HEK293 (cell line): Measurements from ENCODE around the gene DOLK.

Source experiments
- ZNF140 ChIP-seq: fragments of 450-650 bp; formaldehyde crosslinking; IDR thresholded peaks from 2 replicates; pipeline ENCODE4 v1.5.1; 2016; ENCODE audit warnings: missing biosample characterization, missing genetic modification characterization
- ZNF24 ChIP-seq: fragments of 450-650 bp; formaldehyde crosslinking; IDR thresholded peaks from 2 replicates; pipeline ENCODE4 v1.5.1; 2016; ENCODE audit warnings: missing biosample characterization, missing genetic modification characterization
- ZNF704 ChIP-seq: fragments of 450-650 bp; formaldehyde crosslinking; IDR thresholded peaks from 2 replicates; pipeline ENCODE4 v1.5.1; 2016; ENCODE audit warnings: missing biosample characterization, missing genetic modification characterization
- ZSCAN16 ChIP-seq: fragments of 450-650 bp; formaldehyde crosslinking; IDR thresholded peaks from 2 replicates; pipeline ENCODE4 v1.5.1; 2016; ENCODE audit warnings: missing biosample characterization, missing genetic modification characterization
- TF ChIP-seq, protein P1 (sequence below): fragments of 450-650 bp; formaldehyde crosslinking; IDR thresholded peaks from 2 replicates; pipeline ENCODE4 v1.5.1; 2016; ENCODE audit warnings: missing biosample characterization, missing genetic modification characterization

GRCh38 chr9:128933731-128934130 is 13.7 kb downstream of the DOLK start:
- TF ChIP-seq ZNF140 (tag by site-specific recombination) (no peak), ZNF24 (tag by site-specific recombination) (no peak), ZNF704 (tag by site-specific recombination) (no peak), ZSCAN16 (tag by site-specific recombination) (no peak)
- TF ChIP-seq, protein P1, sequence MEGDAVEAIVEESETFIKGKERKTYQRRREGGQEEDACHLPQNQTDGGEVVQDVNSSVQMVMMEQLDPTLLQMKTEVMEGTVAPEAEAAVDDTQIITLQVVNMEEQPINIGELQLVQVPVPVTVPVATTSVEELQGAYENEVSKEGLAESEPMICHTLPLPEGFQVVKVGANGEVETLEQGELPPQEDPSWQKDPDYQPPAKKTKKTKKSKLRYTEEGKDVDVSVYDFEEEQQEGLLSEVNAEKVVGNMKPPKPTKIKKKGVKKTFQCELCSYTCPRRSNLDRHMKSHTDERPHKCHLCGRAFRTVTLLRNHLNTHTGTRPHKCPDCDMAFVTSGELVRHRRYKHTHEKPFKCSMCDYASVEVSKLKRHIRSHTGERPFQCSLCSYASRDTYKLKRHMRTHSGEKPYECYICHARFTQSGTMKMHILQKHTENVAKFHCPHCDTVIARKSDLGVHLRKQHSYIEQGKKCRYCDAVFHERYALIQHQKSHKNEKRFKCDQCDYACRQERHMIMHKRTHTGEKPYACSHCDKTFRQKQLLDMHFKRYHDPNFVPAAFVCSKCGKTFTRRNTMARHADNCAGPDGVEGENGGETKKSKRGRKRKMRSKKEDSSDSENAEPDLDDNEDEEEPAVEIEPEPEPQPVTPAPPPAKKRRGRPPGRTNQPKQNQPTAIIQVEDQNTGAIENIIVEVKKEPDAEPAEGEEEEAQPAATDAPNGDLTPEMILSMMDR (tag by site-specific recombination), result no peak
